HepG2 (cell line): ENCODE results near the gene GBGT1.

Experiments used
- ATF2 ChIP-seq: sonication (generic); formaldehyde crosslinking; IDR thresholded peaks from 2 replicates; pipeline ENCODE4 v1.4.0; 2020; ENCODE audit warnings: missing genetic modification reagents
- ATRX ChIP-seq: sonication (generic); formaldehyde crosslinking; IDR thresholded peaks from 2 replicates; pipeline ENCODE4 v1.4.0; 2020; ENCODE audit warnings: missing genetic modification reagents, borderline replicate concordance
- CTCF ChIP-seq: sonication (generic); formaldehyde crosslinking; IDR thresholded peaks from 2 replicates; pipeline ENCODE4 v1.5.0; 2020; ENCODE audit warnings: mild to moderate bottlenecking, missing genetic modification reagents, moderate library complexity
- ZNF24 ChIP-seq: fragments of 450-650 bp; IDR thresholded peaks from 2 replicates; pipeline ENCODE4 v1.6.1; 2017; ENCODE audit warnings: antibody characterized with exemption, mild to moderate bottlenecking
- ZNF292 ChIP-seq: sonication (generic); formaldehyde crosslinking; IDR thresholded peaks from 2 replicates; pipeline ENCODE4 v1.8.1; 2022; ENCODE audit warnings: mild to moderate bottlenecking, low read depth, missing genetic modification reagents, borderline replicate concordance

GRCh38 chr9:133173056-133173455, 9.3 kb upstream of the GBGT1 start:
- no peak for TF ChIP-seq ZNF24
- TF ChIP-seq ATRX (CRISPR knock-in tag): no peak
- TF ChIP-seq ATF2: no peak
- no peak for TF ChIP-seq CTCF (CRISPR knock-in tag)
- TF ChIP-seq ZNF292 (CRISPR knock-in tag): no peak
